ENCODE results near the gene BLOC1S4.
"Not testable (repeated sequence)": the region's sequence is repeated elsewhere in the genome, so short reads cannot be mapped to it uniquely, and the experiment has no call there.

Gene BLOC1S4

GRCh38 chr4:6734165-6734786 is 18.3 kb downstream of the BLOC1S4 start:
- DNase-seq (ENCODE audit: low read depth in 2 of 3, low spot score in 2 of 3), result no peak

GRCh38 chr4:6739920-6740319 is 23.9 kb downstream of the BLOC1S4 start:
- no peak for DNase-seq (ENCODE audit: low read depth in 2 of 3, low spot score in 2 of 3)

DNA sequence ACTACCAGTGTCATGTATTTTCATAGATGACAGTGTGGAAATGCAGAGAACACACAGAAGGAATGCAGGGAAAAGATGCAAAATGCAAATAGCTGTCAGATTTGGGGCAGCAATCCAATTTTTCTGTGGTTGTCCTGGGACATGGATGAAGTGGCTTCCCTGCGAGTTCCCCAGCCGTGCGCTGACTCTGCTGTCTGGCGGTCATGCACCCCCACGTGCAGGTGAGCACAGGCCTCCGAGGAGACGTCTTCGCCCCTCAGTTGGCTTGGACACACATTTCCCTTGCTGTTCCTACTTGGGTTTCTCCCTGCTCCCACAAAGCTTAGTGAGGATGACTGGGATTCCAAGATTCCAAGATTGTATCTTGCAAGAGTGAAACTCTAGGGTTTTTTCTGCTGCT is 24.4 kb downstream of the BLOC1S4 start:
- no peak for DNase-seq (ENCODE audit: low read depth in 2 of 3, low spot score in 2 of 3)

GRCh38 chr4:6742507-6742906 is 26.5 kb downstream of the BLOC1S4 start:
- DNase-seq (ENCODE audit: low read depth in 2 of 3, low spot score in 2 of 3), result no peak

- no peak for DNase-seq (ENCODE audit: low read depth in 2 of 3, low spot score in 2 of 3)
Observed at GRCh38 chr4:6742989-6743388, 27.0 kb downstream of the BLOC1S4 start.

DNA sequence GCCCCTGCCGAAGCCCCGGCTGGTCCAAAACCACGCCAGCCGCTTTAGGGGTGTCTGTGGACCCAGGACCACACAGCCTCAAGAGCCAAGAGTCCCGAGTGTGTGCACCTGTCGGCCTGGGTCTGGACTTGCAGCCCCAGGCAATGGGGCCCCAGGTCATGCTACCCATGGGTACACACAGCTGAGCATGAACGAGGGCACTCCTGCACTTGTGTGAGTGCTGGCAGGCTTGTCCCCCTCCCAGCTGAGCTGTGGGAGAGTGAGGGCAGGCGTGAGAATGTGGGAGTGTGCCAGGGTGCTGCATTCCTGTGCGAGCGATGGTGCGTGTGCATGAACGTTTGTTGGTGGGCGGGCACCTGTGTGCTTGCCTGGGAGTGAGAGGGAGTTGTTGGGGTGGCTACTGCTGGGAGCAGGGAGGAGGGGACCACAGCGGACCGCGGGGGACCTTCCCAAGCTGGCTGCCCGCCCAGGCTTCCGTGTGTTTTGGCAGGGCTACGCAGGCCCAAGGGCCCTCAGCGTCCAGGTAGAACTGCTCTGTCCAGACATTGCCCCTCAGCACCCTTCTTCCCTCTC is 30.8 kb downstream of the BLOC1S4 start:
- DNase-seq (ENCODE audit: low read depth in 2 of 3, low spot score in 2 of 3), result no peak

GRCh38 chr4:6747294-6748051 is 31.5 kb downstream of the BLOC1S4 start:
- no peak for DNase-seq (ENCODE audit: low read depth in 2 of 3, low spot score in 2 of 3)

DNA sequence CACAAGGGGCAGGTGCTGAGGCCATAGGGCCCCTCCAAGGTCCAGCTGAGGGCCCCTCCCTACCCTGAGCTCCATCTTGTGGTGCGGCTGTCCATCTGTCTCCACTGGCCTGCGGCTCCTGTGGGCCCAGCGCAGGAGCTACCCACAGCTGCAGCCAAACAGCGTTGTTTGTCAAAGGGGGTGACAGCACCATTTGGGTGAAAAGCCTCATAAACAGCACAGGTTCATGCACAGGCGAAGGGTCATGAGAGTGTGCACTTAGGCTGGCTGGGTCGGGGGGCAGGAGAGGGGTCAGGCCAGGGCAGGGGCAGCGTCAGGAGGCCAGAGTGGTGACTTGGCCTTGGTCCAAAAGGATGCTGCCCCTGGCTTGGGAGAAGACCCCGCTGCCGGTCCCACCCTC is 32.3 kb downstream of the BLOC1S4 start:
- no peak for DNase-seq (ENCODE audit: low read depth in 2 of 3, low spot score in 2 of 3)

DNA sequence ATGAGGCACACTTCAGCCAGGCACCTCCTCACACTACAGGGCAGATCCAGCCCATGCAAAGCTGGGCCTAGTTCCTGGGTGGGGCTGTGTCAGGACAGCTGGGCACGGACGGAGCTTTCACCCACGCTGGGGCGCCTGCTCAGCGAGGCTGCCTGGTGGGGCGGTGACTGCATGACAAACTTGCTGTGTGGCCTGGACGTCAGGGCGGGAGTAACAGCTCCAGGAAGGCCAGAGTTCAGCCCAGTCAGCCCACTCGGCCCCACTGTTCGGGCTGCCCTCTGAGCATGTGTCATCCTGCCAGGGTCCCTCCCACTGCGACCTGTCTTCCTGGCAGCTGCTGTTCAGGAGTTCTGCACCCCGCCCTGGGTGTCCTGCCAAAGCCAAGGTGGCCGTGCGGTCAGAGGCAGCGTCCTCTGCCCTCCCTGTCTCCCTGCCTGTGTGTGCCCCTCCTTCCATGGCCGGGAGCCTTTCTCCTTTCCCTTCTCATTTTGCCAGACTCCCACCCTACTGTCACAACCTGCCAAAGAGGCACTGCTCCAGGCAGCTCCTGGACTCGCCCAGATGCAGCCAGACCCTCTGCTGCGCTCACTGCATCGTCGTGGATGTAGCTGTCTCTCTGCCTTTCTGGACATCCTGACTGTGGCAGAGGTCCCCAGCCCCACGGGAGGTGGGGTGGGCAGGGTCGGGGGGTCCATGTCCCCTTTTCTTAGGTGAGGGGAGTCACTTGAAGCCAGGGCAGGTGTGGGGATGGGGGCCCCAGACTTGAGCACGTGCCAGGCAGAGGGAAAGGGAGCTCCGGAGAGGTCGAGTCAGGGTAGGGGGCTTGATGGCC is 33.6 kb downstream of the BLOC1S4 start:
- DNase-seq (ENCODE audit: low read depth in 2 of 3, low spot score in 2 of 3), result no peak

DNA sequence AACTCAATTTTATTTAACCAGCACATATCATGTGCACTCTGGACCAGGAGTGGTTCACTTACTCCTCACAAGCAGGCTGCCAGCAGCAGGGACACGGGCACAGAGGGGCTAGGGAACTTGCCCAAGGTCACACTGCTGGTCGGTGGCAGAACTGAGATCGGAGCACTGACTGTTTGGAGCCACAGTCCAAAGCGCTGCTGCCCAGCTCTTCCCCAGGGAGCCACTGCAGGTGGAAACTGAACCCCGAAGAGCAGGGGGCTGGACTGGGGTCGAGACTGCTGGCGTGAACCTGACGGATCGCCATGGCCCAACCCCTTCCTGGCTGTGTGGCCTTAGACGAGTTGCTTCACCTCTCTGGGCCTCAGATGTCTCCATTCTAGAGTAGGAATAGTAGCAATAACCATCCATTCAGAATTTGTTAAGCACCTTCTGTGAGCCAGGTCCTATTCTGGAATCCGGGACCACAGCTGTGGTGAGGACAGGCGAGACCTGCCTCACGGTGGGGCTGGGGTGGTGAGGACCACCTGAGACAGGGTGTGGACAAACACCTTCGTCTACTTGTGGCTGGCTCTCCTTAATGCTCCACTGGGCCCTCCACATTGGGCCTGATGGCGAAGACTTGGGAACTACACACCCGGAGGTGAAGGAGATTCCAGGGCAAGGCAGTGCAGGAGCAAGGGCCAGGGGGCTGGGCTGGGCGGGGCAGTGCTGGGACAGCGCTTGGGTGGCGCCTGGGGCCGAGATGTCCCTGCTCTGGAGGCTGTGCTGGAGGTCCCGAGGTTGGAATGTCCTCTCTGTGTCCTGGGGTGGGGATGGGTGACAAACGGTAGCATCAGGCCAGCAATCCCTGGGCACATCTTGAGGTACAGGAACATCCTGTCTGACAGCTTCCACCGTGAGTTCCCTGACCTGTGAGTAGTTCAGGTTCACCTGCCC is 34.6 kb downstream of the BLOC1S4 start:
- DNase-seq (ENCODE audit: low read depth in 2 of 3, low spot score in 2 of 3), result no peak

DNA sequence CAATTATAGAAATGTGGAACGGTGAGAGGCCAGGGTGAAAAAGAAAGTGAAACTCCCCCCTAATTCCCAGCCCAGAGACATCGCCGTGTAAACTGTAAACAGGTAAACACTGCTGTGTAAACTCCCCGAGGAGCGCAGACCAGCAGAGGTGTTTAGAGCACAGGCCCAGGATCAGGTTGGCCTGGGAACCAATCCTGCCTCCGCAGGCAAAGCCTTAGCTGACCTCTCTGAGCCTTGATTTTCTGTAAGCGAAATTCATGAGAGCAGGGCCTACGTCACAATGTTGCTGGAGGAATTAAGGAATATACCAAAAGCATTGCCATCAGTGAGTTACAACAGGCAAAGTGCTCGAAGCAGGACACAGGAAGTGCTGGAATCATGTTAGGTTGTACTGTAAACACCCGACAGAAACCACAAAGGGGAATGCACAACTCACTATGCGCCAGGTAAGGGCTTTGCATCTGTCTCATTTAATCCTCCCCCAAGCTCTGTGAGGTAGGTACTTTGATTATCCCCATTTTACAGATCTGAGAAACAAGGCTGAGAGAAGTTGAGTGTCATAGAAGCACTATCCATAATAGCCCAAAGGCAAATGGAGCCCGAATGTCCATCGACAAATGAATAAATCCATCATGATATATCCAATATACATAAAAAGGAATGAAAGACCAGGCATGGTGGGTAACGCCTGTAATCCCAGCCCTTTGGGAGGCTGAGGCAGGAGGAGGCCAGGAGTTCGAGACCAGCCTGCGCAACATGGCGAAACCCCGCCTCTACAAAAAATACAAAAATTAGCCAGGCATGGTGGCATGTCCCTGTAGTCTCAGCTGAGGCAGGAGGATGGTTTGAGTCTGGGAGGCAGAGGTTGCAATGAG is 35.9 kb downstream of the BLOC1S4 start:
- no peak for DNase-seq (ENCODE audit: low read depth in 2 of 3, low spot score in 2 of 3)

GRCh38 chr4:6752486-6752829 is 36.5 kb downstream of the BLOC1S4 start:
- DNase-seq (ENCODE audit: low read depth in 2 of 3, low spot score in 2 of 3), result no peak

GRCh38 chr4:6753103-6753560 is 37.2 kb downstream of the BLOC1S4 start:
- no peak for DNase-seq (ENCODE audit: low read depth in 2 of 3, low spot score in 2 of 3)

DNA sequence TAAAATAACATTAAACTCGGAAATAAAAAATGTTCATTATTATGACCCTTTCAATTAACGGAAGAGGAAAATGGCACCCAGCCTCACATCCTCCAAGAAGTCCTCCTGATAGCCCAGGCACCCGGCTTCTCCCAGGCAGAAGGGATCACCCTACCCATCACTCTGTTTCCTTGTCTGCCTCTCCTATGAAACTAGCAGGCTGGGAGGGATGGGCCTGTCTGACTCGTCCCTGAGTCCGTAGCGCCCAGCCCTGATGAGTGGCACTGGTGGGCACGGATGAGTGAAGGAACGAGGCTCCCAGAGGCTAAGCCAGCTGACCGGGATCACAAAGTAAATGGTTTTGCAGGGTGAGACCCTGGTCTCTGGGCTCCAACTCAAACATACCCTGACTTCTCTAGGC is 37.9 kb downstream of the BLOC1S4 start:
- no peak for DNase-seq (ENCODE audit: low read depth in 2 of 3, low spot score in 2 of 3)

DNA sequence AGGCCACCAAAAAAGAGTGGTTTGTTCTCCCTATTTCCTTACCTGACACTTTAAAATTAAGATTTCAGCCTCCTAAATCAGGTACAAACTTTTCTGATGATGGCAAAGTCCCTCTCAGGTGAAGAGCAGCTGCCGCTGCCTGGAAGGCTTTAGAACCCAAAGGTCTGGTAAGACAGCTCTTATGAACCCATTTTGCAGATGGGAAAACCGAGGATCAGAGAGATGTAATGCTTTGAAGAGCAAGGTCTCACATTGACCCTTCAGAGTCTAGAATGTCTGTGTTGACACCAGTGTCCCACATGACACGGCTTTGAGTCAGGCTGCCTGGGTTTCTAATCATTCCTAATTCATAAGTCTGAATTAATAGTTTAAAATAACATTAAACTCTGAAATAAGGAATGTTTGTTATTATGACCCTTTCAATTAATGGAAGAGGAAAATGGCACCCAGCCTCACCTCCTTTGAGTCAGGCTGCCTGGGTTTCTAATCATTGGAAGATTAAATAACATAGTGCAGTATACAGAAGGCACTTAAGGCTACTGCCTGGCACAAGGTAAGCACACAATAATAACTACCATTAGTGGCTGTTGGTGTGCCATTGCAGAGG is 38.6 kb downstream of the BLOC1S4 start:
- no peak for DNase-seq (ENCODE audit: low read depth in 2 of 3, low spot score in 2 of 3)

- no peak for DNase-seq (ENCODE audit: low read depth in 2 of 3, low spot score in 2 of 3)
Observed at GRCh38 chr4:6755088-6755753, 39.2 kb downstream of the BLOC1S4 start.

DNA sequence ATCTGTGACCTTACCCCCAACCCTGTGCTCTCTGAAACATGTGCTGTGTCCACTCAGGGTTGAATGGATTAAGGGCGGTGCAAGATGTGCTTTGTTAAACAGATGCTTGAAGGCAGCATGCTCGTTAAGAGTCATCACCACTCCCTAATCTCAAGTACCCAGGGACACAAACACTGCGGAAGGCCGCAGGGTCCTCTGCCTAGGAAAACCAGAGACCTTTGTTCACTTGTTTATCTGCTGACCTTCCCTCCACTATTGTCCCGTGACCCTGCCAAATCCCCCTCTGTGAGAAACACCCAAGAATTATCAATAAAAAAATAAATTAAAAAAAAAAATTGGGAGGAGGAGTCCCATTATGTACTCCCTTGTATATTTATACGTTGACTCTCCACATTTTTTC is 40.4 kb downstream of the BLOC1S4 start:
- DNase-seq (ENCODE audit: low read depth in 2 of 3, low spot score in 2 of 3), result not testable (repeated sequence)

DNA sequence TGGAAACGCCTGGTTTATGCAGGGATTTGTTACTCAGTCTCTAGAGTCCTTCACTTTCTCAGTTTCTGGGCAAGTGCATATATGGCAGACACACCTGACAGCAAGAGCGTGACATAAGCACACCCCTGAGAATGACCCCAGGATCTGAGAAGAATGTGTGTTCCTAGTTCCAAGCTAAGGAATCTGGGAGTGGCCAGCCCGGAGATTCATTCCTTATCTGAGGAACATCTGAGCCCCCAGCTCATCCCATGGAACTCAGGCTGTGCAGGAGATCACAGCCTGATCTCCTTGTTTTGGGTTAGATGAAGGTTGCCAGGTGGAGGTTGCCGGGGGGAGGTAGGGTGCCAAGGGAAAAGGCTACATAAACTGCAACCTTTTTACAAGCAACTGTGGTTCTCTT is 42.8 kb downstream of the BLOC1S4 start:
- no peak for DNase-seq (ENCODE audit: low read depth in 2 of 3, low spot score in 2 of 3)

DNA sequence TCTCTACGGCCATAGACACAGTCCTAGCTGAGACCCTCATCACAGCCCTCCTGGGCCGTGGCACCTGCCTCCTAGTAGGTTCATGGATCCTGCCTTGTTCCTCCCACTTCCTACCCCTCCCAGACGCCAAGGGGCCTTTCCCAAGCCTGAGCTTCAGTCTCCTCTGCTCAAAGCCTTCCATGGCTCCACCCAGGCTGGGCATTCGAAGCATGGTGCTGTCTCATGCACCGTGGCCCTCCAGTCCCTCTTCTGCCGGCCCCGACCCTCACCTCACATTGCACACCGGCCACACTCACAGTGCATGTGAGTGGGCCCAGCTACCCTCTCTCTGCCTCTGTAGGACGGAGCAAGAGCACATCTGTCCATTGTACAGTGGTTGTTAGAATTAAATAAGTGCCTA is 44.9 kb downstream of the BLOC1S4 start:
- DNase-seq (ENCODE audit: low read depth in 2 of 3, low spot score in 2 of 3), result no peak

All from activated CD8-positive, alpha-beta memory T cell treated with anti-CD3 and anti-CD28 coated beads for 48 hours (primary cell).